Esophagus muscularis mucosa (tissue), 4 donors: Measurements from ENCODE around the gene SULF2. TPM values are rescaled to one million over a fixed set of nuclear protein-coding genes. Genes with fewer than 3 reads are reported as not detected.
A peak's percentile ranks its signal among the peaks of the same experiment; 100 is the strongest.

Experiments used
- DNase-seq: peaks from one replicate; pipeline ENCODE4 v3.0.0-alpha.2; 2017; ENCODE audit errors: extremely low spot score
- H3K27ac ChIP-seq, 4 donors: fragments of 200-600 bp; sonication (generic); replicated peaks in 1 of 4; 1 replicate in 3 of 4; 2 replicates in 1 of 4; pipeline ENCODE4 v1.5.1; 2016 to 2019; ENCODE audit warnings: mild to moderate bottlenecking in 1 of 4
- H3K27me3 ChIP-seq, 4 donors: fragments of 200-600 bp; sonication (generic); one replicate each; pipeline versions ENCODE4 v1.5.1 to v1.6.0; 2016 to 2019
- H3K36me3 ChIP-seq, 4 donors: fragments of 200-600 bp; sonication (generic); one replicate each; pipeline ENCODE4 v1.5.1; 2016 to 2019
- H3K4me1 ChIP-seq, 4 donors: fragments of 200-600 bp; sonication (generic); one replicate each; pipeline ENCODE4 v1.5.1; 2016 to 2019
- H3K4me3 ChIP-seq, 4 donors: fragments of 200-600 bp; sonication (generic); 1 replicate in 2 of 4; 2 replicates in 2 of 4; pipeline ENCODE4 v1.5.1; 2016 to 2019; ENCODE audit warnings: mild to moderate bottlenecking in 4 of 4, moderate library complexity in 1 of 4
- H3K9me3 ChIP-seq, 4 donors: fragments of 200-600 bp; sonication (generic); 1 replicate in 3 of 4; 2 replicates in 1 of 4; pipeline ENCODE4 v1.5.1; 2016 to 2019
- CTCF ChIP-seq, 3 experiments: fragments of 200-600 bp in 2 of 3; fragments of 450-650 bp in 1 of 3; sonication (generic) in 2 of 3; IDR thresholded peaks; one replicate each; pipeline ENCODE4 v1.5.1; 2017 to 2019; ENCODE audit warnings: antibody characterized with exemption in 3 of 3, mild to moderate bottlenecking in 2 of 3, moderate library complexity in 1 of 3
- EP300 ChIP-seq: sonication (generic); formaldehyde crosslinking; IDR thresholded peaks from one replicate; pipeline ENCODE4 v1.6.1; 2017; ENCODE audit warnings: antibody characterized with exemption
- POLR2A ChIP-seq: fragments of 450-650 bp; IDR thresholded peaks from one replicate; pipeline ENCODE4 v1.6.1; 2017; ENCODE audit warnings: antibody characterized with exemption, moderate library complexity, mild to moderate bottlenecking, low read depth
- POLR2AphosphoS5 ChIP-seq, 2 donors: sonication (generic); formaldehyde crosslinking; IDR thresholded peaks; one replicate each; pipeline ENCODE4 v1.6.1; 2017; ENCODE audit warnings: antibody characterized with exemption in 2 of 2
- WGBS: methylation state at CpG from one replicate; pipeline ENCODE4 v1.1.5; 2018; 5-methylcytosine and 5-hydroxymethylcytosine counted together
- intact Hi-C: fragments of 100-400 bp; cut with DNase I; formaldehyde crosslinking; loops from one replicate; pipeline ENCODE4 v1.15.1; 2023
- total RNA-seq, 4 donors: library from RNA; depleted of rRNA; stranded (reverse); fragments of >200 nt; gene quantifications; one replicate each; pipeline versions ENCODE4 v1.1.0 to v1.2.1, GENCODE V29; 2016

Gene SULF2
- total RNA-seq, 4 donors from 2014 or later = 78.7 to 243 (median 138) TPM

DNA sequence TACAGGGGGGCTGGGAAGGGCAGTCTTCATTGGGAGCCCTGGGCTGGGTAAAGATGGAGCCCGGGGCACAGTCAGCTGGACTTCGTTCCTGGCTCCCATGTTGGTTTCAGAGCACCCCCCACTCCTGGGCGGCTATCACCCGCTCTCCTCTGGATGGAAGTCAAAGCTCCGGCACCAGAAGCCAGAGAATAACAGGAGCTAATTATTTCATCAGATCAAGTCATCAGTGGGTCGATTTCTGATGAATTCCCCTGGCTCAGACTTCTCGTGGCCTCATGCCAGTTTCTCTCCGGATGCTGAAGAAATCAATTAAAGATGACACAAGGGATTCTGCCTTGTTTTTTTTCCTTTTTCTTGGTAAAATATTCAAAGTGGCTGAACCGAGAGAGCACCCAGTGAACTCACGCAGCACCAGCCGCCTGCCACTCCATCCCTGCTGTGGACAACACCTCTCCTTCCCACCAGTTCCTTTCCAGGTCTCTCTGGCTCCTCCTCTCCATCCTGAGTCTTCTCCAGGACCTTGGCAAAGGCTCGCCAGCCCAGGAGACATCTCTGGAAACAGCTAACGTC, 22.5 kb downstream of the SULF2 start:
- peaks cover 3 to 61% (median 43%) of the 10 kb centered on the region in 4 donors for H3K4me1 ChIP-seq
- peaks cover 0 to 5% (median 0%) of the 10 kb centered on the region in 4 donors for H3K36me3 ChIP-seq
- H3K9me3 ChIP-seq = no peaks in the 10 kb centered on the region
- H3K27me3 ChIP-seq = no peaks in the 10 kb centered on the region
- 20% methylated on average over 11 of the region's 13 CpGs for WGBS
- intact Hi-C loops = no loop called here
- TF ChIP-seq EP300 (no peak), POLR2AphosphoS5 (IDR thresholded peaks at IDR 0.05) (no peak), POLR2A (no peak), CTCF (IDR thresholded peaks at IDR 0.05) (no peak)
- DNase-seq = no peak
- H3K4me3 ChIP-seq = no peak overlapping the region
- H3K27ac ChIP-seq = peak overlapping the region in 2 of 4 donors; percentile 5 to 37

- H3K4me3 ChIP-seq = no peak overlapping the region
- intact Hi-C loops = no loop called here
- H3K9me3 ChIP-seq = no peaks in the 10 kb centered on the region
- no peak overlapping the region for H3K27ac ChIP-seq
- H3K27me3 ChIP-seq = no peaks in the 10 kb centered on the region
- TF ChIP-seq CTCF (IDR thresholded peaks at IDR 0.05) (no peak), POLR2A (no peak), POLR2AphosphoS5 (IDR thresholded peaks at IDR 0.05) (no peak), EP300 (no peak)
- no peak for DNase-seq
- 84% methylated on average over 11 of the region's 11 CpGs for WGBS
- peaks cover 7 to 14% (median 9%) of the 10 kb centered on the region in 4 donors for H3K36me3 ChIP-seq
- peaks cover 2 to 54% (median 35%) of the 10 kb centered on the region in 4 donors for H3K4me1 ChIP-seq
Observed at GRCh38 chr20:47761482-47762047, 23.7 kb downstream of the SULF2 start.

DNA sequence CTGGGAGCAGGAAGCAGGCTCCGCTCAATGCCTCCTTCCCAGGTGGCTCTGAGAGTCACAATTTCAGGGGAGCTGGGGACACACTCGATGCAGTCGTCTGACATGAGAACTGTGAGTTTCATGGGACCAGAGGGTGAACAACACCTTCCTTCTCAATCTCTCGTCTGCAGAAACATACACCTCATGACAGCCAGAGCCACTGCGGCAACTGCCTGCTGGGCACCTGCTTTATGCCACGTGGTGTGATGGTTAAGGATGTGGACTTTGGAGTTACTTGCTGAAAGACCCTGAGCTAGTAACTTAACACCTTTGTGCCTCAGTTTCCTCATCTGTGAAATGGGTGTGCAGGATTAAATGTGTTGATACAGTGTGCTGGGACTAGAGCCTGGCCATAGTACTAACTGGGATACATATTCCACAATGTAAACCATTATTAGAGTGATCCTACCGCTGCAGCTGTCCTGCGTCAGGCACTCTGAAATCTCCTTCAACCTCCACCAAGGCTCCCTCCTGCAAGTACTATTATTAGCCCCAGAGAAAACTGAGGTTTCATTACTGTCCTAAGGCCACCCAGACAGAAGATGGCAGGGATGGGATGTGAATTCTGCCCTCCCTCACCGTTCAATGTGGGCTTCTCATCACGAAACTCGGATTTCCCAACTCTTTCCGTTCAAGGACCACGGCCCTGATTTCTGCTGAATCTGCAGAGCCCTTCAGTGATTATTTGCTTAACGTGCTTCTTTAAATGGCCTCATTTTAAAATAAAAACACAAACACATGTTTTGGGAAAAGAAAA, 24.4 kb downstream of the SULF2 start:
- no peak for DNase-seq
- H3K4me1 ChIP-seq = peaks cover 0 to 48% (median 29%) of the 10 kb centered on the region in 4 donors
- no peak overlapping the region for H3K27ac ChIP-seq
- intact Hi-C loops = no loop called here
- no peak overlapping the region for H3K4me3 ChIP-seq
- TF ChIP-seq EP300 (no peak), POLR2AphosphoS5 (IDR thresholded peaks at IDR 0.05) (no peak), CTCF (IDR thresholded peaks at IDR 0.05) (no peak), POLR2A (no peak)
- no peaks in the 10 kb centered on the region for H3K27me3 ChIP-seq
- peaks cover 8 to 19% (median 13%) of the 10 kb centered on the region in 4 donors for H3K36me3 ChIP-seq
- 84% methylated on average over 13 of the region's 14 CpGs for WGBS
- no peaks in the 10 kb centered on the region for H3K9me3 ChIP-seq

DNA sequence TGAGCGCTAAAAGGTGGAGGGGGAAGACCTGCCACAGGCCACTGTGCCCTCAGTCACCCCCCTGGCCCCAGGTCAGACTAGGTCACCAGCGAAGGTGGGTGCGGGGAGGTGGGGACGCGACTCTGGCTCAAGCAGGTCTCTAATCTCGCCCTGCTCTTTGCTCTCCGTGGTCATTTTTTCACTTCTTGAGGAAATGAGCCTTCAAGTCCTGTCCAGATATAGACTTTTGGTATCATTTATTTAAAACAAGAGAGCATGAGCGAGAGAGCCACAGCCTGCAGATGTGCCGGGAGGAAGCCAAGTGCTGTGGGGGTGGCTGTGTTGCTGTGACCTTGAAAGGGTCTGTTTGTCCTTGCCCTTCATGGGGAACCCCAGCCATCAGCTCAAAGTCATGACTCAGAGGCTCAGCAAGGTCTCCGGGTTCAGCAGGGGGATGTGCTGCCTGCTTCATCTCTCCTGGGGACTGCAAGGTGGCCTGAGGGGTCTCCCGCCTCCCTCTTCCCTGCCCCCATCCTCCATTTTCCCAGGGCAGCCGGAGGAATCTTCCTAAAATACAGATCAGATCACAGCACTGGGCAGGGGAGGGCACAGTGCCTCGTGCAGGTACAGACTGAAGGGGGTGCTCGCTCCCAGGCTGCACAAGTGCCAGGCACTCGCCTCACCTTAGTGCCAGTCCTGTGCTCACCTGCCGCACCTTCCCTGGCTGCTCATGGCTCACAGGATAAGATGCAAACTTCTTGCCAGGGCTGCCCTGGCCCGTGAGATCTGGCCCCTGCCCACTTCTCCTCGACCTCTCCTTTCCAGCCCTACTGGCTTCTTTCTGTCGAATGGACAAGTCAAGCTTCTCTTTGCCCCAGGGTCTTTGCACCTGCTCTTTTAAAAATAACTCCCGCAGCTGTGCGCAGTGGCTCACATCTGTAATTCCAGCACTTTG, 26.5 kb downstream of the SULF2 start:
- H3K27me3 ChIP-seq = no peaks in the 10 kb centered on the region
- TF ChIP-seq CTCF (IDR thresholded peaks at IDR 0.05) (no peak), POLR2A (no peak), EP300 (no peak), POLR2AphosphoS5 (IDR thresholded peaks at IDR 0.05) (no peak)
- no peak overlapping the region for H3K4me3 ChIP-seq
- intact Hi-C loops = no loop called here
- no peaks in the 10 kb centered on the region for H3K9me3 ChIP-seq
- H3K4me1 ChIP-seq = peaks cover 0 to 41% (median 24%) of the 10 kb centered on the region in 4 donors
- DNase-seq = no peak
- WGBS = 79% methylated on average over 16 of the region's 21 CpGs
- H3K36me3 ChIP-seq = peaks cover 8 to 35% (median 22%) of the 10 kb centered on the region in 4 donors
- H3K27ac ChIP-seq = no peak overlapping the region
